GM23338 (cell line): ENCODE measurements around the gene C10orf90. TPM values are rescaled to one million over a fixed set of nuclear protein-coding genes. Genes with fewer than 3 reads are reported as not detected.

Experiments used
- ATAC-seq: fragments of 200-7000 bp; cut with Tn5 transposase; 3 replicates; pipeline ENCODE4 v1.9.1; 2020
- DNase-seq: peaks from one replicate; pipeline ENCODE4 v3.0.0-alpha.2; 2015; ENCODE audit warnings: low spot score
- H2AFZ ChIP-seq: fragments of 200-600 bp; sonication (generic); 2 replicates; pipeline ENCODE4 v1.8.0; 2016; ENCODE audit warnings: antibody characterized with exemption, mild to moderate bottlenecking, moderate library complexity
- H3F3A ChIP-seq: fragments of 200-600 bp; sonication (generic); replicated peaks from 2 replicates; pipeline ENCODE4 v1.8.0; 2017; ENCODE audit warnings: antibody characterized with exemption, mixed run types, low read depth
- H3K27ac ChIP-seq: fragments of 200-600 bp; sonication (generic); 2 replicates; pipeline ENCODE4 v1.6.1; 2016; ENCODE audit warnings: low read depth
- H3K27me3 ChIP-seq: fragments of 200-600 bp; sonication (generic); 2 replicates; pipeline ENCODE4 v1.8.0; 2016; ENCODE audit warnings: mild to moderate bottlenecking, mixed run types, moderate library complexity; ENCODE audit not compliant: insufficient read depth
- H3K36me3 ChIP-seq: fragments of 200-600 bp; sonication (generic); 2 replicates; pipeline ENCODE4 v1.8.0; 2016; ENCODE audit warnings: mild to moderate bottlenecking; ENCODE audit not compliant: insufficient read depth
- H3K4me1 ChIP-seq: fragments of 200-600 bp; sonication (generic); 2 replicates; pipeline ENCODE4 v1.8.0; 2016; ENCODE audit warnings: mild to moderate bottlenecking, moderate library complexity; ENCODE audit not compliant: insufficient read depth
- H3K4me2 ChIP-seq: fragments of 200-600 bp; sonication (generic); 2 replicates; pipeline ENCODE4 v1.7.1; 2017; ENCODE audit warnings: mixed run types
- H3K4me3 ChIP-seq: fragments of 200-600 bp; sonication (generic); 2 replicates; pipeline ENCODE4 v1.6.1; 2016; ENCODE audit warnings: mixed run types
- H3K79me2 ChIP-seq: fragments of 200-600 bp; sonication (generic); replicated peaks from 2 replicates; pipeline ENCODE4 v1.8.0; 2017; ENCODE audit warnings: mild to moderate bottlenecking; ENCODE audit not compliant: insufficient read depth
- H3K9me2 ChIP-seq: fragments of 200-600 bp; sonication (generic); 2 replicates; pipeline ENCODE4 v1.8.0; 2017; ENCODE audit not compliant: insufficient read depth
- H4K20me1 ChIP-seq: fragments of 200-600 bp; sonication (generic); replicated peaks from 2 replicates; pipeline ENCODE4 v1.8.0; 2017; ENCODE audit warnings: mild to moderate bottlenecking; ENCODE audit not compliant: insufficient read depth
- H3K27ac Mint-ChIP-seq: 2 replicates; pipeline ENCODE4 v1.8.0; 2020; ENCODE audit warnings: inconsistent platforms, mild to moderate bottlenecking, moderate library complexity, mixed read lengths
- H3K27me3 Mint-ChIP-seq: 3 replicates; pipeline ENCODE4 v1.8.0; 2022; ENCODE audit warnings: low read depth, mild to moderate bottlenecking, moderate library complexity, mixed read lengths, inconsistent platforms; ENCODE audit not compliant: insufficient read depth, poor library complexity
- H3K36me3 Mint-ChIP-seq: 3 replicates; pipeline ENCODE4 v1.8.0; 2021; ENCODE audit warnings: low read depth, mild to moderate bottlenecking, inconsistent platforms, moderate library complexity, mixed read lengths
- H3K4me1 Mint-ChIP-seq: 3 replicates; pipeline ENCODE4 v1.8.0; 2020; ENCODE audit warnings: mild to moderate bottlenecking, inconsistent platforms, mixed read lengths
- H3K4me3 Mint-ChIP-seq: 3 replicates; pipeline ENCODE4 v1.8.0; 2021; ENCODE audit warnings: moderate library complexity, mild to moderate bottlenecking, inconsistent platforms, mixed read lengths
- H3K9me3 Mint-ChIP-seq: 3 replicates; pipeline ENCODE4 v1.8.0; 2020; ENCODE audit warnings: moderate library complexity, mild to moderate bottlenecking, inconsistent platforms, mixed read lengths
- CREB1 ChIP-seq: fragments of 250-450 bp; sonication (Bioruptor Pico); IDR thresholded peaks from 2 replicates; pipeline ENCODE4 v1.5.0; 2020; ENCODE audit warnings: low read depth, mild to moderate bottlenecking, moderate library complexity
- CTCF ChIP-seq, 2 experiments: fragments of 200-600 bp in 1 of 2; sonication (generic) in 1 of 2; conservative IDR thresholded peaks; 2 replicates each; pipeline versions ENCODE4 v1.5.1 to v1.6.1; 2016 to 2017; ENCODE audit warnings: antibody characterized with exemption in 2 of 2, low read depth in 2 of 2, mild to moderate bottlenecking in 2 of 2, moderate library complexity in 1 of 2
- ETS1 ChIP-seq: IDR thresholded peaks from 2 replicates; pipeline ENCODE4 v1.6.1; 2016; ENCODE audit warnings: antibody characterized with exemption
- EZH2 ChIP-seq: fragments of 200-600 bp; sonication (generic); IDR thresholded peaks from one replicate; pipeline ENCODE4 v1.8.0; 2017; ENCODE audit warnings: antibody characterized with exemption, mild to moderate bottlenecking, low read depth; ENCODE audit not compliant: unreplicated experiment
- EZH2phosphoT487 ChIP-seq: fragments of 200-600 bp; sonication (generic); IDR thresholded peaks from one replicate; pipeline ENCODE4 v1.8.1; 2018; ENCODE audit warnings: antibody characterized with exemption; ENCODE audit not compliant: unreplicated experiment
- JUNB ChIP-seq: IDR thresholded peaks from one replicate; pipeline ENCODE4 v1.6.1; 2016; ENCODE audit warnings: antibody characterized with exemption; ENCODE audit not compliant: unreplicated experiment
- NANOG ChIP-seq: IDR thresholded peaks from 2 replicates; pipeline ENCODE4 v1.6.1; 2016; ENCODE audit warnings: antibody characterized with exemption, borderline replicate concordance
- POLR2AphosphoS5 ChIP-seq: IDR thresholded peaks from 2 replicates; pipeline ENCODE4 v1.6.1; 2016; ENCODE audit warnings: antibody characterized with exemption, low read depth
- REST ChIP-seq: IDR thresholded peaks from one replicate; pipeline ENCODE4 v1.6.1; 2018; ENCODE audit warnings: antibody characterized with exemption; ENCODE audit not compliant: unreplicated experiment
- STAT1 ChIP-seq: IDR thresholded peaks from one replicate; pipeline ENCODE4 v1.6.1; 2016; ENCODE audit warnings: antibody characterized with exemption; ENCODE audit not compliant: unreplicated experiment
- ZNF114 ChIP-seq: fragments of 250-450 bp; sonication (Bioruptor Pico); IDR thresholded peaks from 2 replicates; pipeline ENCODE4 v1.5.0; 2020; ENCODE audit warnings: mild to moderate bottlenecking, moderate library complexity
- ZNF331 ChIP-seq: fragments of 250-450 bp; sonication (Bioruptor Pico); IDR thresholded peaks from 2 replicates; pipeline ENCODE4 v1.5.0; 2020; ENCODE audit warnings: low read depth, mild to moderate bottlenecking, moderate library complexity
- ZNF462 ChIP-seq: fragments of 250-450 bp; sonication (Bioruptor Pico); IDR thresholded peaks from 2 replicates; pipeline ENCODE4 v1.5.0; 2020; ENCODE audit warnings: mild to moderate bottlenecking, moderate library complexity
- polyA plus RNA-seq: library from polyadenylated mRNA; unstranded; fragments of >200 nt; fragmentation: Nextera tagmentation; extraction: Ambion mirVana; gene quantifications from 2 replicates; pipeline ENCODE4 v1.2.1, GENCODE V29; 2016
- total RNA-seq: library from RNA; depleted of rRNA; stranded (reverse); fragments of >200 nt; shearing (Covaris generic); gene quantifications from 2 replicates; pipeline ENCODE4 v1.2.3, GENCODE V29; 2014

Gene C10orf90
- total and polyA plus RNA-seq, 2 experiments from 2014 or later = 0.76 to 0.97 TPM

- Histone ChIP-seq H3K79me2 (no peaks in the 10 kb centered on the region), H2AFZ (no peak overlapping the region), H3K27me3 (no peaks in the 10 kb centered on the region), H4K20me1 (no peaks in the 10 kb centered on the region), H3K4me3 (no peak overlapping the region), H3F3A (no peaks in the 10 kb centered on the region), H3K27ac (no peak overlapping the region), H3K9me2 (no peaks in the 10 kb centered on the region), H3K4me1 (no peaks in the 10 kb centered on the region), H3K4me2 (no peak overlapping the region), H3K36me3 (no peaks in the 10 kb centered on the region)
- Mint-ChIP-seq H3K4me3 (no peak overlapping the region), H3K4me1 (peaks cover 5% of the 10 kb centered on the region; the same call in 2 of the 3 replicates), H3K36me3 (no peaks in the 10 kb centered on the region), H3K27me3 (peaks cover 3% of the 10 kb centered on the region), H3K27ac (no peak overlapping the region), H3K9me3 (no peaks in the 10 kb centered on the region)
- TF ChIP-seq NANOG = no peak
- TF ChIP-seq JUNB = no peak
- TF ChIP-seq ZNF114 = no peak
- TF ChIP-seq EZH2 = no peak
- TF ChIP-seq EZH2phosphoT487 = no peak
- TF ChIP-seq ZNF462 (CRISPR knock-in tag) = no peak
- TF ChIP-seq CTCF (conservative IDR thresholded peaks at IDR 0.05; ENCODE audit: low read depth in 2 of 2) = no peak
- TF ChIP-seq POLR2AphosphoS5 = no peak
- no peak for TF ChIP-seq CREB1
- no peak for TF ChIP-seq REST
- no peak for TF ChIP-seq ETS1
- no peak for TF ChIP-seq ZNF331 (CRISPR knock-in tag)
- no peak for TF ChIP-seq STAT1
- ATAC-seq = no peak
- DNase-seq = no peak
Measured at GRCh38 chr10:126525326-126525725, 145.2 kb downstream of the C10orf90 start.
